Measurements from ENCODE around the gene TMEM220.

Gene TMEM220

GRCh38 chr17:10729334-10730193 lies at the start of gene TMEM220:
TMEM220 (minus strand) TSS chr17:10730023; CDS start chr17:10729851, 172 bp downstream.
- DNase-seq: peak; percentile 85

GRCh38 chr17:10779609-10780008 lies 49.8 kb upstream of the TMEM220 start:
- DNase-seq: no peak

GRCh38 chr17:10777890-10778289 lies 48.1 kb upstream of the TMEM220 start:
- no peak for DNase-seq

GRCh38 chr17:10777131-10777807 lies 47.4 kb upstream of the TMEM220 start:
- no peak for DNase-seq

- DNase-seq: no peak
These were observed 46.6 kb upstream of the TMEM220 start for GRCh38 chr17:10776381-10776780.

GRCh38 chr17:10775740-10776356 lies 46.0 kb upstream of the TMEM220 start:
- no peak for DNase-seq

- no peak for DNase-seq
These were observed 45.2 kb upstream of the TMEM220 start for GRCh38 chr17:10775058-10775457.

GRCh38 chr17:10773391-10773790 lies 43.6 kb upstream of the TMEM220 start:
- DNase-seq: no peak

- peak; percentile 14 for DNase-seq
These were observed 42.9 kb upstream of the TMEM220 start for GRCh38 chr17:10772425-10773380.

GRCh38 chr17:10771148-10771547 lies 41.3 kb upstream of the TMEM220 start:
- DNase-seq: no peak

GRCh38 chr17:10769840-10770239 lies 40.0 kb upstream of the TMEM220 start:
- DNase-seq: no peak

- DNase-seq: no peak
These were observed 39.0 kb upstream of the TMEM220 start for GRCh38 chr17:10768750-10769251.

- DNase-seq: no peak
These were observed 37.4 kb upstream of the TMEM220 start for GRCh38 chr17:10767232-10767631.

GRCh38 chr17:10762037-10762436 lies 32.2 kb upstream of the TMEM220 start:
- DNase-seq: no peak

GRCh38 chr17:10761281-10761680 lies 31.5 kb upstream of the TMEM220 start:
- no peak for DNase-seq

- DNase-seq: no peak
These were observed 28.2 kb upstream of the TMEM220 start for GRCh38 chr17:10758062-10758461.

GRCh38 chr17:10757647-10758046 lies 27.8 kb upstream of the TMEM220 start:
- no peak for DNase-seq

GRCh38 chr17:10757067-10757466 lies 27.2 kb upstream of the TMEM220 start:
- no peak for DNase-seq

GRCh38 chr17:10756619-10757018 lies 26.8 kb upstream of the TMEM220 start:
- no peak for DNase-seq

- no peak for DNase-seq
These were observed 26.4 kb upstream of the TMEM220 start for GRCh38 chr17:10756185-10756584.

GRCh38 chr17:10755592-10756127 lies 25.8 kb upstream of the TMEM220 start:
- no peak for DNase-seq

All from EL (cell line).